Colonic mucosa (tissue), 4 donors: ENCODE results near the gene CDH4. TPM values are rescaled to one million over a fixed set of nuclear protein-coding genes. Genes with fewer than 3 reads are reported as not detected.
A peak's percentile ranks its signal among the peaks of the same experiment; 100 is the strongest.

Experiments used
- DNase-seq: peaks from one replicate; pipeline ENCODE4 v3.0.0-alpha.2; 2020
- H3K27ac ChIP-seq: fragments of 200-600 bp; one replicate; pipeline ENCODE4 v1.8.0; 2021
- H3K27me3 ChIP-seq: fragments of 200-600 bp; one replicate; pipeline ENCODE4 v1.8.0; 2021
- H3K36me3 ChIP-seq: fragments of 200-600 bp; one replicate; pipeline ENCODE4 v1.8.0; 2021
- H3K4me1 ChIP-seq: fragments of 200-600 bp; one replicate; pipeline ENCODE4 v1.8.0; 2021; ENCODE audit warnings: mild to moderate bottlenecking
- H3K4me3 ChIP-seq: fragments of 200-600 bp; one replicate; pipeline ENCODE4 v1.8.0; 2021
- H3K9ac ChIP-seq, 2 donors: one replicate each; pipeline ENCODE4 v1.7.0; 2013; ENCODE audit warnings: control low read depth in 2 of 2, low read depth in 2 of 2, low read length in 2 of 2
- H3K9me3 ChIP-seq: fragments of 200-600 bp; one replicate; pipeline ENCODE4 v1.8.0; 2021
- CTCF ChIP-seq: fragments of 200-600 bp; IDR thresholded peaks from one replicate; pipeline ENCODE4 v1.8.0; 2022; ENCODE audit warnings: antibody characterized with exemption, mild to moderate bottlenecking
- intact Hi-C: fragments of 100-400 bp; cut with DNase I; formaldehyde crosslinking; loops from one replicate; pipeline ENCODE4 v1.14.1; 2022
- total RNA-seq, 2 donors: library from RNA; stranded (reverse); fragmentation: NEBNext Ultra II Directional in 1 of 2; extraction: Animal tissue kit (Norgen Biotek cat#: 25700) in 1 of 2; gene quantifications; one replicate each; pipeline ENCODE4 v1.2.1, GENCODE V29; 2021
- donor health status: healthy.
- donor health status: DM: no; HTN: no; CAD: no.
- donor health status: DM: no; HTN: no; CAD: no.

CDH4 gene
- total RNA-seq, 2 donors from 2014 or later, result 0.08 TPM; not detected in 1

- Histone ChIP-seq H3K9me3 (no peaks in the 10 kb centered on the region), H3K4me1 (no peaks in the 10 kb centered on the region), H3K27me3 (peaks cover 40% of the 10 kb centered on the region), H3K9ac (no peak overlapping the region), H3K4me3 (peak overlapping the region; percentile 19), H3K27ac (no peak overlapping the region), H3K36me3 (no peaks in the 10 kb centered on the region)
- DNase-seq, result no peak
- intact Hi-C loops, result no loop called here
- no peak for TF ChIP-seq CTCF
These were observed 671 bp downstream of the CDH4 start for GRCh38 chr20:61252601-61253263.

- intact Hi-C loops, result no loop called here
- peaks cover 40% of the 10 kb centered on the region for H3K27me3 ChIP-seq
- no peak overlapping the region for H3K4me3 ChIP-seq
- DNase-seq, result no peak
- no peak for TF ChIP-seq CTCF
- no peak overlapping the region for H3K27ac ChIP-seq
- no peaks in the 10 kb centered on the region for H3K9me3 ChIP-seq
- no peaks in the 10 kb centered on the region for H3K4me1 ChIP-seq
- no peaks in the 10 kb centered on the region for H3K36me3 ChIP-seq
- H3K9ac ChIP-seq, result no peak overlapping the region
These were observed 1.2 kb downstream of the CDH4 start for GRCh38 chr20:61253264-61253639.

GRCh38 chr20:61253640-61254511 is 1.8 kb downstream of the CDH4 start:
- H3K9ac ChIP-seq, result no peak overlapping the region
- no peaks in the 10 kb centered on the region for H3K4me1 ChIP-seq
- no peak overlapping the region for H3K27ac ChIP-seq
- no peak for DNase-seq
- TF ChIP-seq CTCF, result no peak
- H3K27me3 ChIP-seq, result peaks cover 40% of the 10 kb centered on the region
- no peak overlapping the region for H3K4me3 ChIP-seq
- intact Hi-C loops, result no loop called here
- no peaks in the 10 kb centered on the region for H3K9me3 ChIP-seq
- H3K36me3 ChIP-seq, result no peaks in the 10 kb centered on the region

- Histone ChIP-seq H3K9me3 (no peaks in the 10 kb centered on the region), H3K9ac (no peak overlapping the region), H3K4me3 (no peak overlapping the region), H3K4me1 (no peaks in the 10 kb centered on the region), H3K27me3 (peaks cover 40% of the 10 kb centered on the region), H3K36me3 (no peaks in the 10 kb centered on the region), H3K27ac (no peak overlapping the region)
- no peak for TF ChIP-seq CTCF
- DNase-seq, result no peak
- intact Hi-C loops, result no loop called here
These were observed 3.0 kb downstream of the CDH4 start for GRCh38 chr20:61254881-61255626.

- no peak for TF ChIP-seq CTCF
- H3K27ac ChIP-seq, result no peak overlapping the region
- intact Hi-C loops, result no loop called here
- no peak overlapping the region for H3K9ac ChIP-seq
- H3K4me1 ChIP-seq, result no peaks in the 10 kb centered on the region
- DNase-seq, result no peak
- no peak overlapping the region for H3K4me3 ChIP-seq
- no peaks in the 10 kb centered on the region for H3K9me3 ChIP-seq
- H3K36me3 ChIP-seq, result no peaks in the 10 kb centered on the region
- peaks cover 30% of the 10 kb centered on the region for H3K27me3 ChIP-seq
These were observed 4.3 kb downstream of the CDH4 start for GRCh38 chr20:61256365-61256764.
